Measurements from ENCODE around the gene NSDHL. TPM values are rescaled to one million over a fixed set of nuclear protein-coding genes. Genes with fewer than 3 reads are reported as not detected.

Gene NSDHL
- total RNA-seq, 2 donors from 2014 or later: 25.8 to 34.8 TPM

DNA sequence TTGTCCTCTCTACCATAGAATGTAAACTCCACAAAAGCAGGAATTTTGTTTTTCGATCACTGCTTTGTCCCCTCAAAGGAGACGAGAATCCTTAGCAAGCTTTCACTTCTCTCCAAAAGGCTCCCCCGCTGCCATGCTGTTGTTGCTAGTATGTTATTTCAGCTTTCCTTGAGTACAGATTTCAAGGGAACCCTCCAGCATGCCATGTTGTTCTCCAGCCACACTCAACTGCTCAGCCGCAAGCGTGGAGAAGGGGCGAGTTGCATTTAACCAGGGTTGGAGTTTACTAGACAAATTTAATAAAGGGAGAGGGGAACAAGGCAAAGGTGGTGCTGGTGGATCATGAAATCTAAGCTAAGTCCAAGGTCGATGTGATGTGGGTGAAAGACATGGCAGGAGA is 23.1 kb downstream of the NSDHL start:
- no peak overlapping the region for H3K4me3 Mint-ChIP-seq
- H3K36me3 Mint-ChIP-seq (ENCODE audit: low read depth): peaks cover 46% of the 10 kb centered on the region
- Histone ChIP-seq H3K36me3 (ENCODE audit: control insufficient read depth, insufficient read depth, low read length) (peaks cover 37% of the 10 kb centered on the region), H3K4me3 (ENCODE audit: low read length) (no peak overlapping the region), H3K27ac (ENCODE audit: low read depth, low read length) (no peak overlapping the region), H3K9ac (ENCODE audit: extremely low read depth, low read length, poor library complexity, severe bottlenecking) (no peak overlapping the region), H3K4me1 (ENCODE audit: control insufficient read depth, insufficient read depth, low read length) (no peaks in the 10 kb centered on the region), H3K27me3 (ENCODE audit: control insufficient read depth, insufficient read depth, low read length, poor library complexity, severe bottlenecking) (no peaks in the 10 kb centered on the region), H3K9me3 (ENCODE audit: control insufficient read depth, low read length) (no peaks in the 10 kb centered on the region)
- H3K4me1 Mint-ChIP-seq: no peaks in the 10 kb centered on the region
- no peak for DNase-seq
- H3K27ac Mint-ChIP-seq: no peak overlapping the region
- WGBS, 2 experiments (ENCODE audit: insufficient coverage in 1 of 2, insufficient read length in 1 of 2): 95% methylated on average over 6 of the region's 7 CpGs; no CpG with 5 or more reads in 1 of the 2 experiments
- TF ChIP-seq, protein P1, sequence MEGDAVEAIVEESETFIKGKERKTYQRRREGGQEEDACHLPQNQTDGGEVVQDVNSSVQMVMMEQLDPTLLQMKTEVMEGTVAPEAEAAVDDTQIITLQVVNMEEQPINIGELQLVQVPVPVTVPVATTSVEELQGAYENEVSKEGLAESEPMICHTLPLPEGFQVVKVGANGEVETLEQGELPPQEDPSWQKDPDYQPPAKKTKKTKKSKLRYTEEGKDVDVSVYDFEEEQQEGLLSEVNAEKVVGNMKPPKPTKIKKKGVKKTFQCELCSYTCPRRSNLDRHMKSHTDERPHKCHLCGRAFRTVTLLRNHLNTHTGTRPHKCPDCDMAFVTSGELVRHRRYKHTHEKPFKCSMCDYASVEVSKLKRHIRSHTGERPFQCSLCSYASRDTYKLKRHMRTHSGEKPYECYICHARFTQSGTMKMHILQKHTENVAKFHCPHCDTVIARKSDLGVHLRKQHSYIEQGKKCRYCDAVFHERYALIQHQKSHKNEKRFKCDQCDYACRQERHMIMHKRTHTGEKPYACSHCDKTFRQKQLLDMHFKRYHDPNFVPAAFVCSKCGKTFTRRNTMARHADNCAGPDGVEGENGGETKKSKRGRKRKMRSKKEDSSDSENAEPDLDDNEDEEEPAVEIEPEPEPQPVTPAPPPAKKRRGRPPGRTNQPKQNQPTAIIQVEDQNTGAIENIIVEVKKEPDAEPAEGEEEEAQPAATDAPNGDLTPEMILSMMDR (conservative IDR thresholded peaks at IDR 0.05): no peak
- H3K9me3 Mint-ChIP-seq: peaks cover 51% of the 10 kb centered on the region
- no peaks in the 10 kb centered on the region for H3K27me3 Mint-ChIP-seq (ENCODE audit: insufficient read depth)

DNA sequence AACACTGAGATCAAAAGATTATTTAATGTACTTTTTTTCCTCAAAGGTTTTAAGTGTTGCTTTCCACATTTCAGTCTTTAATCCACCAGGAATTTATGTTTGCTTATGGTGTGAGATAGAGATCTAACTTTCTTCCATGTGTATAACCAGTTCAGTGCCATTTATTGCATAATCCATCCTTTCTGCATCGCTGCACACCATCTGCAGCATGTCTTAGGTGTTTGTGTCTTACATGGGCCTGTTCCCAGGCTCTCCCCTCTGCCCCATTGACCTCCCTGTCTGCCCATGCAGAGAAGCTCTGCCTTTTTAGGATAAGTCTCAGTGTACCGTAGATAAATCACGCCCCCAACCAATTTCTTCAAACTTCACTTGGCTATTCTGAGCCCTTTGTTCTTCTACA is 30.3 kb downstream of the NSDHL start:
- WGBS, 2 experiments (ENCODE audit: insufficient coverage in 1 of 2, insufficient read length in 1 of 2): 82 to 100% methylated on average over 1 to 3 of the region's 3 CpGs
- no peaks in the 10 kb centered on the region for H3K4me1 ChIP-seq (ENCODE audit: control insufficient read depth, insufficient read depth, low read length)
- peaks cover 45% of the 10 kb centered on the region for H3K9me3 Mint-ChIP-seq
- TF ChIP-seq, protein P1 (conservative IDR thresholded peaks at IDR 0.05): no peak
- H3K27me3 Mint-ChIP-seq (ENCODE audit: insufficient read depth): no peaks in the 10 kb centered on the region
- no peak overlapping the region for H3K27ac Mint-ChIP-seq
- H3K4me3 Mint-ChIP-seq: no peak overlapping the region
- H3K9me3 ChIP-seq (ENCODE audit: control insufficient read depth, low read length): no peaks in the 10 kb centered on the region
- H3K36me3 ChIP-seq (ENCODE audit: control insufficient read depth, insufficient read depth, low read length): peaks cover 36% of the 10 kb centered on the region
- no peak overlapping the region for H3K9ac ChIP-seq (ENCODE audit: extremely low read depth, low read length, poor library complexity, severe bottlenecking)
- peaks cover 45% of the 10 kb centered on the region for H3K36me3 Mint-ChIP-seq (ENCODE audit: low read depth)
- no peak for DNase-seq
- no peak overlapping the region for H3K4me3 ChIP-seq (ENCODE audit: low read length)
- H3K4me1 Mint-ChIP-seq: no peaks in the 10 kb centered on the region
- H3K27me3 ChIP-seq (ENCODE audit: control insufficient read depth, insufficient read depth, low read length, poor library complexity, severe bottlenecking): no peaks in the 10 kb centered on the region
- H3K27ac ChIP-seq (ENCODE audit: low read depth, low read length): no peak overlapping the region

DNA sequence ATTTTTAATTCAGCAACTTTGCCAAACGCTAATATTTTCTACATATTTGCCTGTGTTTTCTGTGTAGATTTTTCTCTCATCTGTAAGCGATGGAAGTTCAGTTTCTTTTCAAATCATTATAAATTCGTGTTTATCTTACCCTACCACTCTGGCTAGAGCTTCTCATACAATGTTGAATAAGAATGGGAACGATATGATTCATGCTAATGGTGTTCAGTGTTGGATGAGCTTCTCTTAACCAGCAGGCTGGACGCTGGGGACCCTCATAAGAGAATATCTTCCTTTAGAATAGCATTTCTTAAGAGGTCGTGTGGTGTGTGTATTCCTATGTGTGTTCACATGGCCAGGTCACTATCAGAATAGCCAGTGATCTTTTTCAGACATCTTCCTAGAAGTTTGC is 31.0 kb downstream of the NSDHL start:
- TF ChIP-seq, protein P1 (conservative IDR thresholded peaks at IDR 0.05): no peak
- no peaks in the 10 kb centered on the region for H3K9me3 ChIP-seq (ENCODE audit: control insufficient read depth, low read length)
- no peak overlapping the region for H3K27ac Mint-ChIP-seq
- H3K27me3 Mint-ChIP-seq (ENCODE audit: insufficient read depth): no peaks in the 10 kb centered on the region
- H3K36me3 ChIP-seq (ENCODE audit: control insufficient read depth, insufficient read depth, low read length): peaks cover 32% of the 10 kb centered on the region
- no peak overlapping the region for H3K4me3 ChIP-seq (ENCODE audit: low read length)
- no peaks in the 10 kb centered on the region for H3K4me1 Mint-ChIP-seq
- no peak overlapping the region for H3K27ac ChIP-seq (ENCODE audit: low read depth, low read length)
- no peak overlapping the region for H3K9ac ChIP-seq (ENCODE audit: extremely low read depth, low read length, poor library complexity, severe bottlenecking)
- no peaks in the 10 kb centered on the region for H3K4me1 ChIP-seq (ENCODE audit: control insufficient read depth, insufficient read depth, low read length)
- WGBS, 2 experiments (ENCODE audit: insufficient coverage in 1 of 2, insufficient read length in 1 of 2): 93 to 100% methylated on average over 2 to 4 of the region's 6 CpGs
- DNase-seq: no peak
- no peak overlapping the region for H3K4me3 Mint-ChIP-seq
- peaks cover 45% of the 10 kb centered on the region for H3K36me3 Mint-ChIP-seq (ENCODE audit: low read depth)
- no peaks in the 10 kb centered on the region for H3K27me3 ChIP-seq (ENCODE audit: control insufficient read depth, insufficient read depth, low read length, poor library complexity, severe bottlenecking)
- H3K9me3 Mint-ChIP-seq: peaks cover 51% of the 10 kb centered on the region

Measured in endodermal cell (in vitro differentiated cells).